ENCODE data around the gene ANXA2.

Gene ANXA2

GRCh38 chr15:60318216-60318867 is 79.4 kb downstream of the ANXA2 start:
- in situ Hi-C loops (cut with HindIII; ENCODE audit: low pct_unique_long_range_greater_than_20kb, low sequenced_read_pairs) = no loop called here
- no peak for TF ChIP-seq JUND (IDR thresholded peaks at IDR 0.05; ENCODE audit: low read depth)
- DNase-seq (ENCODE audit: low read depth in 1 of 2, low spot score in 1 of 2) = no peak

- DNase-seq (ENCODE audit: low read depth in 1 of 2, low spot score in 1 of 2) = no peak
- in situ Hi-C loops (cut with HindIII; ENCODE audit: low pct_unique_long_range_greater_than_20kb, low sequenced_read_pairs) = no loop called here
These were observed 80.8 kb downstream of the ANXA2 start for GRCh38 chr15:60316961-60317360.

GRCh38 chr15:60315878-60316277 is 81.9 kb downstream of the ANXA2 start:
- TF ChIP-seq JUND (IDR thresholded peaks at IDR 0.05; ENCODE audit: low read depth) = no peak
- in situ Hi-C loops (cut with HindIII; ENCODE audit: low pct_unique_long_range_greater_than_20kb, low sequenced_read_pairs) = no loop called here
- DNase-seq (ENCODE audit: low read depth in 1 of 2, low spot score in 1 of 2) = no peak

More at GRCh38 chr15:60316961-60317360, 80.8 kb downstream of the ANXA2 start:
- TF ChIP-seq JUND (IDR thresholded peaks at IDR 0.05; ENCODE audit: low read depth) = no peak

- DNase-seq (ENCODE audit: low read depth in 1 of 2, low spot score in 1 of 2) = no peak
- in situ Hi-C loops (cut with HindIII; ENCODE audit: low pct_unique_long_range_greater_than_20kb, low sequenced_read_pairs) = no loop called here
- no peak for TF ChIP-seq JUND (IDR thresholded peaks at IDR 0.05; ENCODE audit: low read depth)
These were observed 83.9 kb downstream of the ANXA2 start for GRCh38 chr15:60313906-60314305.

- no peak for TF ChIP-seq JUND (IDR thresholded peaks at IDR 0.05; ENCODE audit: low read depth)
- no peak for DNase-seq (ENCODE audit: low read depth in 1 of 2, low spot score in 1 of 2)
- in situ Hi-C loops (cut with HindIII; ENCODE audit: low pct_unique_long_range_greater_than_20kb, low sequenced_read_pairs) = no loop called here
These were observed 90.8 kb downstream of the ANXA2 start for GRCh38 chr15:60307034-60307433.

- TF ChIP-seq JUND (IDR thresholded peaks at IDR 0.05; ENCODE audit: low read depth) = no peak
- in situ Hi-C loops (cut with HindIII; ENCODE audit: low pct_unique_long_range_greater_than_20kb, low sequenced_read_pairs) = no loop called here
- DNase-seq (ENCODE audit: low read depth in 1 of 2, low spot score in 1 of 2) = no peak
These were observed 96.8 kb downstream of the ANXA2 start for GRCh38 chr15:60301024-60301423.

GRCh38 chr15:60299452-60300047 is 98.2 kb downstream of the ANXA2 start:
- DNase-seq (ENCODE audit: low read depth in 1 of 2, low spot score in 1 of 2) = peak; percentile 23 to 70
- no peak for TF ChIP-seq JUND (IDR thresholded peaks at IDR 0.05; ENCODE audit: low read depth)
- in situ Hi-C loops (cut with HindIII; ENCODE audit: low pct_unique_long_range_greater_than_20kb, low sequenced_read_pairs) = no loop called here
